ENCODE measurements around the gene PBX3.
A peak's percentile ranks its signal among the peaks of the same experiment; 100 is the strongest.

The PBX3 gene

GRCh38 chr9:125743682-125744428 lies 3.3 kb upstream of the PBX3 start:
- DNase-seq (ENCODE audit: low read depth in 1 of 2, low spot score in 1 of 2) = no peak
- in situ Hi-C loops (cut with HindIII; ENCODE audit: low pct_unique_long_range_greater_than_20kb, low sequenced_read_pairs) = no loop called here
- TF ChIP-seq JUND (IDR thresholded peaks at IDR 0.05; ENCODE audit: low read depth) = no peak

- DNase-seq (ENCODE audit: low read depth in 1 of 2, low spot score in 1 of 2) = no peak
- TF ChIP-seq JUND (IDR thresholded peaks at IDR 0.05; ENCODE audit: low read depth) = no peak
- in situ Hi-C loops (cut with HindIII; ENCODE audit: low pct_unique_long_range_greater_than_20kb, low sequenced_read_pairs) = no loop called here
Observed at GRCh38 chr9:125744616-125745015, 2.6 kb upstream of the PBX3 start.

- in situ Hi-C loops (cut with HindIII; ENCODE audit: low pct_unique_long_range_greater_than_20kb, low sequenced_read_pairs) = no loop called here
- no peak for TF ChIP-seq JUND (IDR thresholded peaks at IDR 0.05; ENCODE audit: low read depth)
- no peak for DNase-seq (ENCODE audit: low read depth in 1 of 2, low spot score in 1 of 2)
Observed at GRCh38 chr9:125745018-125745417, 2.2 kb upstream of the PBX3 start.

DNA sequence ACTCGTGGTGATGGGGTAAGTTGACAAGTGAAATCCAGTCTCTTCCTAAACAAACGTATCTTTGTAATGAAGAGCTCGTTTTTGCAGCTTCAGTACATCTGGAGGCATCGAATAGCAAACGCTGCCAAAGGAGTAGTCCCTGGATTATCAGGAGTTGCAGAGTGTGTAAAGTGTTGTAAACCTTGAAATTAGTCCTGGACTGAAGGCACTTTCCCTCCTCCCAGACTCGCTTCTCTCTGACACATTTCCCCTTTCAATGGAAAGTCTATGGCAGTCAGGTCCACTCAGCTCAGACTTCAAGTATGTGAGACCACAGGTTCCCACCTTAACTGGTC lies 1.5 kb upstream of the PBX3 start:
- no peak for TF ChIP-seq JUND (IDR thresholded peaks at IDR 0.05; ENCODE audit: low read depth)
- in situ Hi-C loops (cut with HindIII; ENCODE audit: low pct_unique_long_range_greater_than_20kb, low sequenced_read_pairs) = no loop called here
- DNase-seq (ENCODE audit: low read depth in 1 of 2, low spot score in 1 of 2) = no peak

DNA sequence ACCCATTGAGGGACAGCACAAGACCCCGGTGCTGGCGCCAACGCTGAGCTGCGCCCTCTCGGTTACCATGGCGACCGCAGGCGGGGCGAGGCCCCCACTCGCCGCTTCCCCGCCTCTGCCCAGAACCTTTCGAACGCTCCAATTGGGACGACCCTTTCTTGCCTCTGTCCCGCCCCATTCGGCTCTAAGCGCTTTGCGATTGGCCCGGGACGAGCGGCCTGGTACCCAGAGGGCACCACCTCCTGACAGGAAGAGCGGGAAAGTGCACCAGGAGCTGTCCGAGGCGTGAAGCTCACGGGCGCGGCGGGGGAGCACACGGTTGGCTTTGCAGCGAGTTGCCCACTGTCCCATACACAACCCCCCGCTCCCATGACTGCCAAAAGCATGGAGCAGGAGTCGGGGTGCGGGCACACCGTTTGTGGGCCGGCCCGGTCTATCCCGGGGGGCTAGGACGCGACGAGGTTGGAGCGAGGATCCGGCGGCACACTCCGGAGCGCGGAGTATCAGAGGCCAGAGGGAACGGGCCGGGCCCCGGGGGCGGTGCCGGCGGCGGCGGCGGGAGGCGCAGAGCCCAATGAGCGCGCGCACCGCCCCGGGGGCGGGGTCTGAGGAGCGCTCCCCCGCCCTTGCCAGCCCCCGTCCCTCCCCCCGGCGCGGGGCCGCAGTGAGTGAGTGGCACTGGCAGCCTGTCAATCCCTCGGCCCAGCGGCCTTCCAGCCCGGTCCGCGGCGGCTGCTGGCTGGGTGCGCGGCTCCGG lies 978 bp upstream of the PBX3 start:
- no peak for TF ChIP-seq JUND (IDR thresholded peaks at IDR 0.05; ENCODE audit: low read depth)
- in situ Hi-C loops (cut with HindIII; ENCODE audit: low pct_unique_long_range_greater_than_20kb, low sequenced_read_pairs) = no loop called here
- peak; percentile 99 for DNase-seq (ENCODE audit: low read depth in 1 of 2, low spot score in 1 of 2)

GRCh38 chr9:125746774-125747052 lies 460 bp upstream of the PBX3 start:
- TF ChIP-seq JUND (IDR thresholded peaks at IDR 0.05; ENCODE audit: low read depth) = no peak
- DNase-seq (ENCODE audit: low read depth in 1 of 2, low spot score in 1 of 2) = no peak
- in situ Hi-C loops (cut with HindIII; ENCODE audit: low pct_unique_long_range_greater_than_20kb, low sequenced_read_pairs) = no loop called here

DNA sequence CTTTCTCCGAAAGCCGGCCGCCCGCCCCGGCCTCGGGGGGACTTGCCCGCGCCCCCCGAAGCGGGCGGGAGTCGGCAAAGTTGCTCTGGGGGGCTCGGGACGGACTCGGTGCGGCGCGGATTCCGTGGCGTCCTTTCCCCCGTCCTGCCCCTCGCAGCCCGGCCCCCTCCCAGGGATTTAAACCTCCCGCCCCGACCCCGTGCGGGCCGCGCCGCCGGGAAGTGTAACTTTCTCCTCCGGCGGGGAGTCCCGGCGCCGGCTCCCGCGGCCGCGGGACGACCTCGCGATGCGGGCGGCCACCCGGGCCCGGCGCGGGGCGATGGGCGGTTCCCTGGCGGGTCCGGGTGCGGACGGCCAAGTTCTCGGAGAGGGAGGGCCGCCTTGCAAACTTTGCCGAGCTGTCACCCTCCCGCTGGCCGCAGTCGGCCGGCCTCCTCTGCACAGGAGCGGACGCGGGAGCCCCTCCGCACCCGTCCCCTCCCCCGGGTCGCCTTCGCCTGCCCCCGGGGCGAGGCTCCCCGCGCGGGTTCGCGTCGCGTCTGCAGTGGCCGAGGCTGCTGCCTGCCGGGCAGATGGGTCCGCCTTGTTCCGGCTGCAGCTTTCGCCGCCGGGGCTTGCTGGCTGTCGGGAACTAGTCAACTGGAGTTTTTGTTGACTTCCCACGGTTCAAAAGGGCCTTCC lies 732 bp downstream of the PBX3 start:
- in situ Hi-C loops (cut with HindIII; ENCODE audit: low pct_unique_long_range_greater_than_20kb, low sequenced_read_pairs) = no loop called here
- DNase-seq (ENCODE audit: low read depth in 1 of 2, low spot score in 1 of 2) = peak; percentile 41 to 72
- TF ChIP-seq JUND (IDR thresholded peaks at IDR 0.05; ENCODE audit: low read depth) = no peak

GRCh38 chr9:125748446-125749099 lies 1.4 kb downstream of the PBX3 start:
- TF ChIP-seq JUND (IDR thresholded peaks at IDR 0.05; ENCODE audit: low read depth) = no peak
- in situ Hi-C loops (cut with HindIII; ENCODE audit: low pct_unique_long_range_greater_than_20kb, low sequenced_read_pairs) = no loop called here

GRCh38 chr9:125749287-125749935 lies 2.2 kb downstream of the PBX3 start:
- TF ChIP-seq JUND (IDR thresholded peaks at IDR 0.05; ENCODE audit: low read depth) = no peak
- no peak for DNase-seq (ENCODE audit: low read depth in 1 of 2, low spot score in 1 of 2)
- in situ Hi-C loops (cut with HindIII; ENCODE audit: low pct_unique_long_range_greater_than_20kb, low sequenced_read_pairs) = no loop called here

More at GRCh38 chr9:125748446-125749099, 1.4 kb downstream of the PBX3 start:
- peak in 1 of 2 experiments; percentile 16 for DNase-seq (ENCODE audit: low read depth in 1 of 2, low spot score in 1 of 2)

DNA sequence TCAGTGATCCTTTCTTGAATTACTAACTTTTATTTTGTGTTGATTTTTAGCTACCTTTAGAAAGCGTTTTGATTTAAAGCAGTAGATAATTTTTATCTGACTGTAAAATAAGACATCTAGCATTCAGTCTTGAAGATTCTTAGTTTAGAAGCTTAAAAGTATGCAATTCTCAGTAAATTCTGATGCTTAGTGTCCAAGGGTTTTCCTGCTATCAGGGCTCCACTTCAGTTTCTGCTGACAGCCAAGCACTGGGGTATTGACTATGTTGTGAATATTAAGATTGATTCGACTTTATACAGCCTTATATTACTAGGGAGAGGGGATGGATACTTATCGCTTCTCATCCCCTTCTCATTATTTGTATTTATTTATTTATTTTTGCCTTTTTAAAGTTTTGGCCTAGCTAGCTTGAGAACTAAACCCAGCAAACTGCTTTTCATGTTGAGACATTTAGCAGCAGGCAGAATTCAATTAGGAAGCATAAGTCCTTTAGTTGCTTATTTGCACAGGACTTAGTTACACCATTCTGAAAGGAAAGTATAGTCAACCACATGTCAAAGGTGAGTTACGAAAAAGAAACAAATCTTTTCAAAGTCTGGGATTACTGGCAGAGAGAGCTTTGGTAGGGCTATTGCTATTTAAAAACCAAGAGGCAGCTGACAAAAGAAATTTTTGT lies 2.9 kb downstream of the PBX3 start:
- in situ Hi-C loops (cut with HindIII; ENCODE audit: low pct_unique_long_range_greater_than_20kb, low sequenced_read_pairs) = no loop called here
- no peak for TF ChIP-seq JUND (IDR thresholded peaks at IDR 0.05; ENCODE audit: low read depth)
- peak in 1 of 2 experiments; percentile 30 for DNase-seq (ENCODE audit: low read depth in 1 of 2, low spot score in 1 of 2)

- in situ Hi-C loops (cut with HindIII; ENCODE audit: low pct_unique_long_range_greater_than_20kb, low sequenced_read_pairs) = no loop called here
- TF ChIP-seq JUND (IDR thresholded peaks at IDR 0.05; ENCODE audit: low read depth) = no peak
- no peak for DNase-seq (ENCODE audit: low read depth in 1 of 2, low spot score in 1 of 2)
Observed at GRCh38 chr9:125750627-125751011, 3.4 kb downstream of the PBX3 start.

DNA sequence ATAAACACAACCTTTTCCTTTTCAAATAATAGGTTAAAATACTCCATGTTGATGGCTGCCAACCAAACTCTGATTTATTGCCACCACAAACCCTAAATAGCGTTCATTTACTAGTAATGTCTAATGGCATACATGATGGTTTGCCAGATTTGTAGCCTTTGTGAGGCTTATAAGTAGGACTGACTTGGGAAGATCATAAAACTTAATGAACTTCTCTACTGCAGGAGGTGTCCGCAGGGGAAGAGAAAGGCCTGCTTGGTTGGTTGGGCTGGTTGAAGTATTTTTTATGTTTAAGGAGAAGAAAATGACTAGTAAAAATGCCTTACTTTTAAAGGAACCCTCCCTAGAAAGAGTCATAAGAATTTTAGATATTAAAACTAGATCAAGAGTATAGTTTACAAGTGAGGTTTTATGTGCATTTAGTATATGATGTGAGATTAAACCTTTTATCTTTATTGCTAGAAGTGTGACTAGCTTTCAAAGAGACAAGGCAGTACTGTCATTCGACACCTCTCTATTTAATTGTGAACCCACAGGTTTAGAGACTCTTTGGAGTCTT lies 5.0 kb downstream of the PBX3 start:
- peak; percentile 40 to 73 for DNase-seq (ENCODE audit: low read depth in 1 of 2, low spot score in 1 of 2)
- in situ Hi-C loops (cut with HindIII; ENCODE audit: low pct_unique_long_range_greater_than_20kb, low sequenced_read_pairs) = no loop called here
- TF ChIP-seq JUND (IDR thresholded peaks at IDR 0.05; ENCODE audit: low read depth) = no peak; the same call in 1 of the 2 replicates
